Pulmonary artery endothelial cell (primary cell): ENCODE measurements around the gene NR2F1. TPM values are rescaled to one million over a fixed set of nuclear protein-coding genes. Genes with fewer than 3 reads are reported as not detected.

Source experiments
- DNase-seq: peaks from one replicate; pipeline ENCODE4 v3.0.0-alpha.2; 2011; ENCODE audit warnings: low read depth, low spot score
- total RNA-seq: library from RNA; depleted of rRNA; stranded (reverse); fragments of >200 nt; gene quantifications from 2 replicates; pipeline ENCODE4 v1.2.3, GENCODE V29; 2014

Gene NR2F1
- total RNA-seq, 1 donor from 2014 or later, result 32.4 TPM

GRCh38 chr5:93577854-93578812, 4.9 kb upstream of the NR2F1 start:
- DNase-seq, result no peak

DNA sequence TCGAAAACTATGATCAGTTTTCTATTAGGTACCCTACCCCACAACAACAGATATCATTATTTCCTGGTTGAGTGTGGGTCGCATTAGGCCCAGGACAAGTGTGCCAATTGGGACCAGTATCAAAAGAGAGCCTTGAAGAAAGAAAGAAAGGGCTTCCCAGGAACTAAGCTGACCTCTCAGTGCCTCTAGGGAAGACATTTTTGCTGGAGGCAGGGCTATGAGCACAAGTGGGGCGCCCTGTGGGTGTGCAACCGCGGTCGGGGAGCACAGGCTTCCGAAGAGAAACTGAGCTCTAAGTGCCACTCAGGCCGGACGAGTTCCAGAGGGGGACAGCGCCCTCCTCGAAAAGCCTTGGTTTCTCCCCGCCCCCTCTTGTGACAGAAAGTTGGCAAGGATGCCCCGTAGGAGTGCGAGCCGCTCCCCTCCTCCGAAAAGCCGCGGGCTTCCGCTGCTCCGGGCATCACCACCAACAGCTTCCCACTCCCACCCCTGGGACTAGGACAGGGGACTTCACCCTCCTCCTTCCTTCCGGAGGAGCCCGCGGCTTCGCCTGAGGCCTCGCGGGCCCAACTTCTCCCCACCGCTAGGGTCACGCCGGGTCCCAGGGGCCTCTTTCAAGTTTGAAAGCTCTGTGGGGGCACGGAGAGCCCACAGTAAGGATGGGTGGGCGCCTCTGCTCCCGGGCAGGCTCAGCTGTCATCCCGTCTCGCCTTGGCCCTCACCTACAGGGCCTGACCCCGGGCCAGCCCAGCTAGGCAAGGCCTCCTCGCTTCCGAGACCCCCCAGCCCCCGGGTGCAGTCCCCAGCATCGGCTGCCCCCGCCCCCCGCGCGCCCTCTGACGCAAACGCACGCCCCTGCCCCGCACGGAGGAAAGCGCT, 4.0 kb upstream of the NR2F1 start:
- no peak for DNase-seq

- DNase-seq, result no peak
Observed at GRCh38 chr5:93579692-93580062, 3.3 kb upstream of the NR2F1 start.

DNA sequence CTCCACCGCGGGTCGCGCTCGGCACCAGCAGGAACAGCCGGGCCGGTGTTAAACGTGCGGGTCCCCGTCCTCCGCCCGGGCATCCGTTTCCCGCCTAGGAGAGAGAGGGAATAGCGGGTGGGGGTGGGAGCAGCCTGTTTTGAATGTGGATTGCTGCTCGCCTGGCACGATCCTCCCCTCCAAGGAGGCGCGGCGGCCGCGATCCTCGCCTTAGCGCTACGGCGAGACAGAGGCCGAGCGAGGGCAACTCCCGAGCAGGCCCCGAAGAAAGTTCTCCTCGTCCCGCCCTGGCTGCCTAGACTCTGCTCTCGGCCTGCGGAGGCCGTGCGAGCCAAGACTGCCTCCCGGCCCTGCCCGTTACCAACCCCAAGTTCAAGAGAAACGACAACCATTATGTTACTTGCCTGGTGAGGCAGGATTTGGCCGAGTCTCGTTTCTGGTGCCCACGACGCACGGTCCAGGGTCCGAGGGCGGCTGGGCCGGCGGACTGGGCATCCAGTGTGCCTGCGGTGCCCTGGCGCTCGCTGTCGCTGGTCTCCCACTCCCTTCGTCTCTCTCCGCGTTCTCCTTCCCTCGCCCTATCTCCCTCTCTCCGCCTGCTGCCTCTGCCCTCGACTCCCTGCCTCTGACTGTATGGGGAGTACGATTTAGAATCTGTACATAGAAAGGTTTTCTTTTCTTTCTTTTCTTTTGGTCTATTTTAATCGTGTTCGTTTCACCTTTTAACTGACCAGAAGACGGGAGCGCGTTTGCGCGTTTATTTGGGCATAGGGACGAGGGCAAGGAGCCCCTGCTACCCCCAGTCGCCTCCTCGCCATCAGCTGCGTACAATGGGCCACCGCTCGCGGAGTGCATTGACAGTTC, 2.7 kb upstream of the NR2F1 start:
- DNase-seq, result no peak

DNA sequence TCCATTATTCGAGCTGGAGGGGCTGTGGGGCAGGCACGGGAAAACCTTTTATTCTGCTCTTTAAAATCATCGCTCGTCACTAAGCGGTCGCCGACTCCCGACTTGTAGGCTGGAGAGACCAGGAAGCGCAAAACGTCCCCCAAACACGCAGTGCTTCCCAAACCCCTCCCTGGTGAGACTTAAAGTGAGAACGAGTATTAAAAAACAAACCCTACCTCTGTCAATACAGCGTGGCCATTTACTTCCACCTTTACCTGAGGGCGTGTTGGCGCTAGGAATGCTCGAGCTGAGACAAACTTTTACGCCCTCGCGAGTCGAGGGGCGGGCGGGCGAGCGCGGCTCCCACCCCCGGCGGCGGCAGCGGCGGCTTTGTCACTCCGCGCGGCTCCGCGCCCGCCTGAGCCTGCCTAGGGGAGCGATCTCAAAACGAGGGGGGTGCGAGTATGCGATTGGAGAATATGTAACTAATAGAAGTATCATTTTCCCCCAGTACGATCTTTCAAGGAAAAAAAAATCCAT, 2.0 kb upstream of the NR2F1 start, which contains the start of gene NR2F1-AS1:
Gene NR2F1-AS1 (minus strand): TSS at position 293 of the 519 bp plus-strand sequence.
- DNase-seq, result no peak

DNA sequence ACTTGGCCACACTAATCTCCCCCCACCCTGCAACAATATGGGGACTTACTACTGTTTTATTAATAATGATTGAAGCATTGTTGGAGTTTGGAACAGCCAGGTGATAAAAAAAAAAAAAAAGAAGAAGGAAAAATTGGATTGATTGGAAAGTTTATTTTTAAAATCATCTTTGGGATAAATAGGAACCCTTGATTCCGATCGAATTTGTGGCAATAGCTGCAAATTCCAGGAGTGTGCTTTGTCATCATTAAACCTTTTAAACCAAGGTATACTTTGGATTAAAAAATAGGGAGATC, 907 bp upstream of the NR2F1 start:
- DNase-seq, result no peak

DNA sequence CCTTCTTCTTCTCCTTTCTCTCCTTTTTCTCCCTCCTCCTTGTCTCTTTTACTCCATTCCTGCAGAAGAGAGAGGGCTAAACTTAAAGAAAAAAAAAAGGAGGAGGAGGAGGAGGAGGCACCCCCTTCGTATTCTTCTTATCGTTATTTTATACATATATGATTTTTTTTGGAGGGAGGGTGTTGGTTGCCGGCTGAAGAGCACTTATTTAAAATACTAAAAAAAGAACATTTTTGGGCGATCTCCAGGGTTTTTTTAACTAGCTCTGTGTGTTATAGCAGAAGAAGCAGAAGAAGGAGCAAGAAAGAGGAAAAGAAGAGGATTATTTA, 381 bp downstream of the NR2F1 start:
- DNase-seq, result no peak

GRCh38 chr5:93583768-93584595, 960 bp downstream of the NR2F1 start:
- no peak for DNase-seq

GRCh38 chr5:93584596-93585040, 1.6 kb downstream of the NR2F1 start:
- no peak for DNase-seq

DNA sequence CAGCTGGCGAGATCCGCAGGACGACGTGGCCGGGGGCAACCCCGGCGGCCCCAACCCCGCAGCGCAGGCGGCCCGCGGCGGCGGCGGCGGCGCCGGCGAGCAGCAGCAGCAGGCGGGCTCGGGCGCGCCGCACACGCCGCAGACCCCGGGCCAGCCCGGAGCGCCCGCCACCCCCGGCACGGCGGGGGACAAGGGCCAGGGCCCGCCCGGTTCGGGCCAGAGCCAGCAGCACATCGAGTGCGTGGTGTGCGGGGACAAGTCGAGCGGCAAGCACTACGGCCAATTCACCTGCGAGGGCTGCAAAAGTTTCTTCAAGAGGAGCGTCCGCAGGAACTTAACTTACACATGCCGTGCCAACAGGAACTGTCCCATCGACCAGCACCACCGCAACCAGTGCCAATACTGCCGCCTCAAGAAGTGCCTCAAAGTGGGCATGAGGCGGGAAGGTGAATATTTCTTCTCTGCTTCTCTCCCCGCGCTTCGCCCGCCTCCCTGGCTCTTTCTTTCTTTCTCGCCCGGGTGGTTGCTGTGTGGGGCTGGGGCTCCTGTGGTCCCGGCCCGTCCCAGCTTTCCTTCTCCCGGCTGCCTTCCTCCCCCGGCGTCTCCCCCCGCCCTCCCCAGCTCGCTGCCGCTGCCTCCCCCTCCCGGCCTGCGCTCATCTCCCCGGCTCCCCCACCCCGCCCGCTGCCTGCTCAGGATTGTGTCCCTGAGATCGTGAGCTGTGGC, 2.2 kb downstream of the NR2F1 start:
- DNase-seq, result no peak

DNA sequence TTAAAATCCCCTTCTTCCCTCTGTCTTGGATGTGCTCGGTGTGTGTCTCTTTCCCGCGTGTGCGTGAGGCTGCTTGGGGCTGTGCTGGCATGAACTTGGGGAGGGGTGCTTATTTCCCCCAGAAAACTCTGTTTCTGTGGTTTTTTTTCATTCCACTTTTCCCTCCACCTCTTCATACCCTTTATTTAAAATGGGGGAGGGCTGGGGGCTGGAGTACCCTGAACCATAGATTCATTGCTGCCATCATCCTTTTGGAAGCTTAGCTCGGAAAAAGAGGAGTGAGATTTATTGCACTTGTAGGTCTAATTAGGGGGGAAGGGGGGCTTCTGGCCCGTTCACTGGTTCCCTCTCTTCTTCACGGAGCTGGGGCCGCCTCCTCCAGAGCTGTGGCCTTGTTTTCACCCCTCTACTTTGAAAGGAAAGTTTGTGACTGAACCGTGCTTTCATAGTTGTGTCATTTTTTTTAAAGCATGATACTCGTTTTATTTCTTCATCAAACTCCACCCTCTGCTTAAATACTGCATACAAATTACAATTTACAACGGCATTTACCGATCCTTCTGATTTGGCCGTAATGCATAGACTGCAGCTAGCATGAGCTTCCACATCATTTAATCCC, 2.9 kb downstream of the NR2F1 start:
- DNase-seq, result no peak

GRCh38 chr5:93586736-93587596, 3.9 kb downstream of the NR2F1 start:
- DNase-seq, result no peak

GRCh38 chr5:93587597-93588351, 4.8 kb downstream of the NR2F1 start:
- DNase-seq, result no peak

DNA sequence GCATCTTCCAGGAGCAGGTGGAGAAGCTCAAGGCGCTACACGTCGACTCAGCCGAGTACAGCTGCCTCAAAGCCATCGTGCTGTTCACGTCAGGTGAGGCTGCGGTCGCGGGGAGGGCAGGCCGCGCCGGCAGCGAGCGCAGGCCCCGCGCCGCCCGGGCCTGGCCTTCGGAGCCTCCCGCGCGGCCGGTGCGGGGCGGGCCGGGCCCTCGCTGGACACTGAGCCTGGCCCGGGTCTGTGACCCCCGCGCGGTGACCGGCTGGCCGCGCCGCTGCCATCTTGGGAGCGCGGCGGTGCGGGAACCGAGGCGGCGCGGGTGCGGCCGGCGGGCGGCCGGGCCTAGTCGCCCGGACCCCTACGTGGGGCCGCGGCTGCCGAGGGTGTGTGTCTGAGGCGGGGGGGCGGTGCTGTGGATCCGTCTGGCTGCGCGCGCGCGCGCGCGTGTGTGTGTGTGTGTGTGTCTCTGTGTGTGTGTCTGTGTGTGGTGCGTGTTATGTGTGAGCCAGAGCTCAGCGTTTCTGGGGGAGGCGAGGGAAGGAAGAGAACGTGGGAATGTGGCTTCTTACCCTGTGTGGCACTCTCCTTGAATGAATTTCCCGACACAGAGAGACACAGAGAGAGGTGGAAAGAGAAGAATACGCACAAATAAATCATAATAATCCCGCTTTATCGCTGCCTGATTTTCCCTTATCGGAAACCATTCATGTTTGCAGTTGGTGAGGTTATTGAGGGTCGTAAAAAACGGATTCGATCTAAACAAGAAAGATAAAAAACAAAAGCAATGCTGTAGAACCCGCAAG, 5.5 kb downstream of the NR2F1 start:
- DNase-seq, result no peak

DNA sequence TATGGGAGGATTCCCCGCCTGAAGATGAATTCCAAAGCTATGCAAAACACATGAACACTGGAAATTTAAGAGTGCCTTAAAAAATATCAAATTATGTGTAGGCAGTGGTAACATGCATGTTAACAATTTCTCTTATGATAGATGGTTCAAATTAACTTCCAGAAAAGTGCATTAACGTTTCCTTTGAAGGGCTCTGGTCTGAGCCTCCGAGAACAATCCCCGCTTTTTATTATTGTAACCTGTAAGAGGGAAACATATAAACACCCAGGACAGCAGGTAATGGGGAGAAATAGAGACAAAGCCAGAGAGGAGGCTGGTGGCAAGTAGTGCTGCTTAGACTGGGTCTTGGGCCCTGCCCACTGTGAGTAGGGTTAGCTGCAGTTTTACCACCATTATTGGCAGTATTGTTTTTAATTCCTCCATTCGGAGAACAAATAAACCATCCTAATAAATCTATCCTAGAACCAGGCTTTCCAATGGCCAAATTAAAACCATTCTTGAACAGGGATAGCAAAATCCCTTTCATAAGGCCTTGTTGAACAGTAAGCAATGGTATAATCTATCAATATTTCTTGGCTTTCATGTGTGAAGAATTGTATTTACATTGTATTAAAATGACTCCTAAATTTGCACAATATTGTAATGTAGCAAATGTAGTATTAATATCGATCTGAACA, 6.3 kb downstream of the NR2F1 start:
- DNase-seq, result no peak

GRCh38 chr5:93589829-93590215, 6.8 kb downstream of the NR2F1 start:
- no peak for DNase-seq
